Cardiac muscle cell (in vitro differentiated cells and primary cell): ENCODE data around the gene MAP3K2. TPM values are rescaled to one million over a fixed set of nuclear protein-coding genes. Genes with fewer than 3 reads are reported as not detected.

Experiments used
- DNase-seq, 2 donors: peaks; one replicate each; pipeline versions ENCODE4 v3.0.0 to v3.0.0-alpha.2; 2010 to 2017; ENCODE audit warnings: low read depth in 1 of 2, low spot score in 1 of 2
- H3K27ac ChIP-seq: fragments of 200-600 bp; sonication (generic); 2 replicates; pipeline ENCODE4 v1.5.1; 2016
- H3K27me3 ChIP-seq: fragments of 200-600 bp; sonication (generic); 2 replicates; pipeline ENCODE4 v1.6.0; 2016; ENCODE audit warnings: control low read depth
- H3K36me3 ChIP-seq: fragments of 200-600 bp; sonication (generic); 2 replicates; pipeline ENCODE4 v1.5.1; 2016; ENCODE audit warnings: control low read depth
- H3K4me1 ChIP-seq: fragments of 200-600 bp; sonication (generic); 2 replicates; pipeline ENCODE4 v1.8.1; 2017; ENCODE audit warnings: low read depth, mild to moderate bottlenecking, mixed run types
- H3K4me3 ChIP-seq: fragments of 200-600 bp; sonication (generic); 2 replicates; pipeline ENCODE4 v1.5.1; 2016; ENCODE audit warnings: mild to moderate bottlenecking
- H3K9me3 ChIP-seq: fragments of 200-600 bp; sonication (generic); 2 replicates; pipeline ENCODE4 v1.5.1; 2017; ENCODE audit warnings: low read depth, mild to moderate bottlenecking, control low read depth
- polyA plus RNA-seq: library from polyadenylated mRNA; unstranded; fragments of >200 nt; fragmentation: Nextera tagmentation; extraction: Ambion mirVana; gene quantifications from 2 replicates; pipeline ENCODE4 v1.2.1, GENCODE V29; 2016
- total RNA-seq: library from RNA; depleted of rRNA; stranded (reverse); fragments of >200 nt; gene quantifications from 2 replicates; pipeline ENCODE4 v1.2.3, GENCODE V29; 2016
- TF ChIP-seq, protein P1 (sequence below): IDR thresholded peaks from 2 replicates; pipeline ENCODE4 v1.5.1; 2012; ENCODE audit warnings: low read depth, mild to moderate bottlenecking, low read length

MAP3K2 gene
- total and polyA plus RNA-seq, 2 experiments from 2014 or later, result 36.6 to 40.2 TPM

DNA sequence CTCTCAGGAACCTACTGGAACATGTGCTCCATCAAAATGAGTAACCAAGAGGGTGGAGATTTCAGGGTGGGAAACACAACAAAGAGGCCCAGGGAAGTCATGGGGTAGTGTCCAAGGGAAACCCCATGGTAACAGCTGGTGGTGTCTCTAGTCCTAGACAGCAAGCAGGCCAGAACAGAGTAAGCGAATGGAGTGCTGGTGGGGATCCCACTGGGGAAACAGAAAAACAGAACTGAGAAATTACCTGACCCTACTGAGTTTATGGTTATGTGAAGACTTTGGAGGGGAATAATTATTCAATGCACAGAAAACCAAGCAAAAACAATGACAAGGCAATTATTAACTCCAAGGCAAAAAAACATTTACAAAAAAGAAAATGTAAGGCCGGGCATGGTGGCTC, 110.7 kb downstream of the MAP3K2 start:
- TF ChIP-seq, protein P1, sequence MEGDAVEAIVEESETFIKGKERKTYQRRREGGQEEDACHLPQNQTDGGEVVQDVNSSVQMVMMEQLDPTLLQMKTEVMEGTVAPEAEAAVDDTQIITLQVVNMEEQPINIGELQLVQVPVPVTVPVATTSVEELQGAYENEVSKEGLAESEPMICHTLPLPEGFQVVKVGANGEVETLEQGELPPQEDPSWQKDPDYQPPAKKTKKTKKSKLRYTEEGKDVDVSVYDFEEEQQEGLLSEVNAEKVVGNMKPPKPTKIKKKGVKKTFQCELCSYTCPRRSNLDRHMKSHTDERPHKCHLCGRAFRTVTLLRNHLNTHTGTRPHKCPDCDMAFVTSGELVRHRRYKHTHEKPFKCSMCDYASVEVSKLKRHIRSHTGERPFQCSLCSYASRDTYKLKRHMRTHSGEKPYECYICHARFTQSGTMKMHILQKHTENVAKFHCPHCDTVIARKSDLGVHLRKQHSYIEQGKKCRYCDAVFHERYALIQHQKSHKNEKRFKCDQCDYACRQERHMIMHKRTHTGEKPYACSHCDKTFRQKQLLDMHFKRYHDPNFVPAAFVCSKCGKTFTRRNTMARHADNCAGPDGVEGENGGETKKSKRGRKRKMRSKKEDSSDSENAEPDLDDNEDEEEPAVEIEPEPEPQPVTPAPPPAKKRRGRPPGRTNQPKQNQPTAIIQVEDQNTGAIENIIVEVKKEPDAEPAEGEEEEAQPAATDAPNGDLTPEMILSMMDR, result no peak
- Histone ChIP-seq H3K36me3 (peaks cover 42% of the 10 kb centered on the region), H3K4me3 (no peak overlapping the region), H3K4me1 (no peaks in the 10 kb centered on the region), H3K27ac (no peak overlapping the region), H3K9me3 (no peaks in the 10 kb centered on the region), H3K27me3 (no peaks in the 10 kb centered on the region)
- DNase-seq, result no peak

DNA sequence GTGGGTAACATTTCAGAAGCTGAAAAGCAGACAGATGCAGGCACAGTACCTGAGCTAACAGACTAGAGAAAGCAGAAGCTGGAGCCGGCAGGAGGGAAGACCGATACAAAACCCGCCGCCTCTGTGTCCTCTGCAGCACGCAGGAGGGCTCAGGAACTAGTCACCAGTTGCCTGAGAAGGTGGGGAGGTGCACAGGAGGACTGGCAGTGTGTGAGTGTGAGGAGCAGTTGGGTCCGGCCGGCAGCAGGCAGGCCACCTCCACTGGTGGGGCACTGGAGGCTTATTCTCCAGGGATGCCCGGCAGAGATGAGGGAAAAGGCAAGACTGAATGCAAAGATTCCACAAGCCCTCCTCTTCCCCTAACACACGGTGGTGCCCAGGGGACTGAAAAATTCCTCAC, 112.0 kb downstream of the MAP3K2 start:
- no peak for DNase-seq
- Histone ChIP-seq H3K27ac (no peak overlapping the region), H3K36me3 (peaks cover 52% of the 10 kb centered on the region), H3K9me3 (no peaks in the 10 kb centered on the region), H3K4me1 (no peaks in the 10 kb centered on the region), H3K4me3 (no peak overlapping the region), H3K27me3 (no peaks in the 10 kb centered on the region)
- TF ChIP-seq, protein P1, result no peak

- no peaks in the 10 kb centered on the region for H3K27me3 ChIP-seq
- H3K36me3 ChIP-seq, result peaks cover 56% of the 10 kb centered on the region
- TF ChIP-seq, protein P1, result no peak
- H3K27ac ChIP-seq, result no peak overlapping the region
- H3K9me3 ChIP-seq, result no peaks in the 10 kb centered on the region
- H3K4me3 ChIP-seq, result no peak overlapping the region
- DNase-seq, result no peak
- H3K4me1 ChIP-seq, result no peaks in the 10 kb centered on the region
Observed at GRCh38 chr2:127275356-127275755, 112.4 kb downstream of the MAP3K2 start.

- DNase-seq, result no peak
- no peaks in the 10 kb centered on the region for H3K4me1 ChIP-seq
- H3K27me3 ChIP-seq, result no peaks in the 10 kb centered on the region
- peaks cover 46% of the 10 kb centered on the region for H3K36me3 ChIP-seq
- H3K9me3 ChIP-seq, result no peaks in the 10 kb centered on the region
- TF ChIP-seq, protein P1, result no peak
- no peak overlapping the region for H3K4me3 ChIP-seq
- H3K27ac ChIP-seq, result no peak overlapping the region
Observed at GRCh38 chr2:127270663-127271062, 117.1 kb downstream of the MAP3K2 start.

- Histone ChIP-seq H3K36me3 (peaks cover 38% of the 10 kb centered on the region), H3K4me1 (no peaks in the 10 kb centered on the region), H3K27me3 (no peaks in the 10 kb centered on the region), H3K27ac (no peak overlapping the region), H3K4me3 (no peak overlapping the region), H3K9me3 (no peaks in the 10 kb centered on the region)
- DNase-seq, result peak in 1 of 2 donors; percentile 77
- TF ChIP-seq, protein P1, result no peak
Observed at GRCh38 chr2:127261804-127262406, 125.9 kb downstream of the MAP3K2 start.
